SJCRH30 (cell line): Measurements from ENCODE around the gene MEIS1. TPM values are rescaled to one million over a fixed set of nuclear protein-coding genes. Genes with fewer than 3 reads are reported as not detected.

ENCODE experiments used
- DNase-seq, 2 experiments: peaks; one replicate each; pipeline ENCODE4 v3.0.0-alpha.2; 2015 to 2020
- H3K27ac ChIP-seq: fragments of 250-450 bp; sonication (Bioruptor Pico); 2 replicates; pipeline ENCODE4 v1.5.1; 2020; ENCODE audit warnings: mild to moderate bottlenecking, moderate library complexity
- H3K27me3 ChIP-seq: fragments of 250-450 bp; sonication (Bioruptor Pico); 2 replicates; pipeline ENCODE4 v1.5.1; 2020; ENCODE audit warnings: mild to moderate bottlenecking, moderate library complexity
- H3K36me3 ChIP-seq: fragments of 250-450 bp; sonication (Bioruptor Pico); 2 replicates; pipeline ENCODE4 v1.5.1; 2020; ENCODE audit warnings: mild to moderate bottlenecking, moderate library complexity
- H3K4me1 ChIP-seq: fragments of 250-450 bp; sonication (Bioruptor Pico); 2 replicates; pipeline ENCODE4 v1.5.1; 2020; ENCODE audit warnings: mild to moderate bottlenecking, moderate library complexity
- H3K4me3 ChIP-seq: fragments of 250-450 bp; sonication (Bioruptor Pico); 2 replicates; pipeline ENCODE4 v1.5.1; 2020; ENCODE audit warnings: mild to moderate bottlenecking, moderate library complexity
- H3K9me3 ChIP-seq: fragments of 250-450 bp; sonication (Bioruptor Pico); replicated peaks from 2 replicates; pipeline ENCODE4 v1.5.1; 2020; ENCODE audit warnings: mild to moderate bottlenecking, moderate library complexity
- total RNA-seq: library from RNA; depleted of rRNA; stranded (reverse); fragments of >200 nt; shearing (Covaris generic); gene quantifications from 2 replicates; pipeline ENCODE4 v1.2.3, GENCODE V29; 2014

Gene MEIS1
- total RNA-seq, 1 experiment from 2014 or later = 14.7 TPM

- H3K9me3 ChIP-seq = no peaks in the 10 kb centered on the region
- no peaks in the 10 kb centered on the region for H3K36me3 ChIP-seq
- H3K4me1 ChIP-seq = no peaks in the 10 kb centered on the region
- H3K4me3 ChIP-seq = no peak overlapping the region
- H3K27ac ChIP-seq = no peak overlapping the region
- H3K27me3 ChIP-seq = no peaks in the 10 kb centered on the region
- no peak for DNase-seq
These were observed 98.3 kb downstream of the MEIS1 start for GRCh38 chr2:66532972-66533868.

- Histone ChIP-seq H3K9me3 (no peaks in the 10 kb centered on the region), H3K4me3 (no peak overlapping the region), H3K4me1 (no peaks in the 10 kb centered on the region), H3K27me3 (no peaks in the 10 kb centered on the region), H3K36me3 (no peaks in the 10 kb centered on the region), H3K27ac (no peak overlapping the region)
- DNase-seq = no peak
These were observed 99.5 kb downstream of the MEIS1 start for GRCh38 chr2:66534461-66534860.

- DNase-seq = no peak
- Histone ChIP-seq H3K27me3 (no peaks in the 10 kb centered on the region), H3K9me3 (no peaks in the 10 kb centered on the region), H3K4me3 (no peak overlapping the region), H3K27ac (no peak overlapping the region), H3K4me1 (no peaks in the 10 kb centered on the region), H3K36me3 (no peaks in the 10 kb centered on the region)
These were observed 100.8 kb downstream of the MEIS1 start for GRCh38 chr2:66535574-66536289.

- Histone ChIP-seq H3K27ac (no peak overlapping the region), H3K9me3 (no peaks in the 10 kb centered on the region), H3K4me1 (no peaks in the 10 kb centered on the region), H3K27me3 (no peaks in the 10 kb centered on the region), H3K4me3 (no peak overlapping the region), H3K36me3 (no peaks in the 10 kb centered on the region)
- no peak for DNase-seq
These were observed 101.4 kb downstream of the MEIS1 start for GRCh38 chr2:66536290-66536673.

- no peaks in the 10 kb centered on the region for H3K36me3 ChIP-seq
- no peak for DNase-seq
- no peaks in the 10 kb centered on the region for H3K9me3 ChIP-seq
- no peak overlapping the region for H3K4me3 ChIP-seq
- H3K27ac ChIP-seq = no peak overlapping the region
- no peaks in the 10 kb centered on the region for H3K27me3 ChIP-seq
- no peaks in the 10 kb centered on the region for H3K4me1 ChIP-seq
These were observed 102.1 kb downstream of the MEIS1 start for GRCh38 chr2:66536997-66537396.

- Histone ChIP-seq H3K27me3 (no peaks in the 10 kb centered on the region), H3K36me3 (no peaks in the 10 kb centered on the region), H3K9me3 (no peaks in the 10 kb centered on the region), H3K4me3 (no peak overlapping the region), H3K27ac (no peak overlapping the region), H3K4me1 (no peaks in the 10 kb centered on the region)
- no peak for DNase-seq
These were observed 103.4 kb downstream of the MEIS1 start for GRCh38 chr2:66538291-66538690.

- Histone ChIP-seq H3K27ac (no peak overlapping the region), H3K4me3 (no peak overlapping the region), H3K4me1 (no peaks in the 10 kb centered on the region), H3K36me3 (no peaks in the 10 kb centered on the region), H3K27me3 (no peaks in the 10 kb centered on the region), H3K9me3 (no peaks in the 10 kb centered on the region)
- peak in 1 of 2 experiments; percentile 7 for DNase-seq
These were observed 104.5 kb downstream of the MEIS1 start for GRCh38 chr2:66539452-66539851.

- Histone ChIP-seq H3K36me3 (no peaks in the 10 kb centered on the region), H3K27ac (no peak overlapping the region), H3K4me1 (no peaks in the 10 kb centered on the region), H3K4me3 (no peak overlapping the region), H3K27me3 (no peaks in the 10 kb centered on the region), H3K9me3 (no peaks in the 10 kb centered on the region)
- no peak for DNase-seq
These were observed 106.7 kb downstream of the MEIS1 start for GRCh38 chr2:66541646-66542045.

GRCh38 chr2:66543257-66543767 lies 108.4 kb downstream of the MEIS1 start:
- no peak for DNase-seq

GRCh38 chr2:66544258-66544657 lies 109.3 kb downstream of the MEIS1 start:
- Histone ChIP-seq H3K9me3 (no peaks in the 10 kb centered on the region), H3K27ac (no peak overlapping the region), H3K4me1 (no peaks in the 10 kb centered on the region), H3K36me3 (no peaks in the 10 kb centered on the region), H3K27me3 (no peaks in the 10 kb centered on the region), H3K4me3 (no peak overlapping the region)
- DNase-seq = no peak

More at GRCh38 chr2:66543257-66543767, 108.4 kb downstream of the MEIS1 start:
- H3K9me3 ChIP-seq = no peaks in the 10 kb centered on the region
- H3K27ac ChIP-seq = no peak overlapping the region
- H3K4me1 ChIP-seq = no peaks in the 10 kb centered on the region
- no peaks in the 10 kb centered on the region for H3K36me3 ChIP-seq
- H3K4me3 ChIP-seq = no peak overlapping the region
- no peaks in the 10 kb centered on the region for H3K27me3 ChIP-seq

GRCh38 chr2:66545258-66545657 lies 110.3 kb downstream of the MEIS1 start:
- Histone ChIP-seq H3K9me3 (no peaks in the 10 kb centered on the region), H3K27ac (no peak overlapping the region), H3K27me3 (no peaks in the 10 kb centered on the region), H3K4me3 (no peak overlapping the region), H3K4me1 (no peaks in the 10 kb centered on the region), H3K36me3 (no peaks in the 10 kb centered on the region)
- no peak for DNase-seq

- Histone ChIP-seq H3K9me3 (no peaks in the 10 kb centered on the region), H3K36me3 (no peaks in the 10 kb centered on the region)
- DNase-seq = no peak
These were observed 112.2 kb downstream of the MEIS1 start for GRCh38 chr2:66547118-66547517.

GRCh38 chr2:66547887-66548286 lies 113.0 kb downstream of the MEIS1 start:
- Histone ChIP-seq H3K27ac (no peak overlapping the region), H3K36me3 (no peaks in the 10 kb centered on the region), H3K4me1 (no peaks in the 10 kb centered on the region), H3K4me3 (no peak overlapping the region), H3K27me3 (no peaks in the 10 kb centered on the region), H3K9me3 (no peaks in the 10 kb centered on the region)
- DNase-seq = no peak

More at GRCh38 chr2:66547118-66547517, 112.2 kb downstream of the MEIS1 start:
- no peaks in the 10 kb centered on the region for H3K4me1 ChIP-seq
- no peak overlapping the region for H3K4me3 ChIP-seq
- H3K27ac ChIP-seq = no peak overlapping the region
- H3K27me3 ChIP-seq = no peaks in the 10 kb centered on the region

- Histone ChIP-seq H3K9me3 (no peaks in the 10 kb centered on the region), H3K36me3 (no peaks in the 10 kb centered on the region), H3K4me1 (no peaks in the 10 kb centered on the region), H3K27ac (no peak overlapping the region), H3K27me3 (no peaks in the 10 kb centered on the region), H3K4me3 (no peak overlapping the region)
- no peak for DNase-seq
These were observed 113.5 kb downstream of the MEIS1 start for GRCh38 chr2:66548422-66548821.

GRCh38 chr2:66550826-66551225 lies 115.9 kb downstream of the MEIS1 start:
- Histone ChIP-seq H3K9me3 (no peaks in the 10 kb centered on the region), H3K4me3 (no peak overlapping the region), H3K4me1 (no peaks in the 10 kb centered on the region), H3K27me3 (no peaks in the 10 kb centered on the region), H3K36me3 (no peaks in the 10 kb centered on the region), H3K27ac (no peak overlapping the region)
- DNase-seq = no peak
